Measurements from ENCODE around the gene EPN1.

GRCh38 chr19:55694656-55695491 is 19.8 kb downstream of the EPN1 start:
- TF ChIP-seq ZNF878 (CRISPR knock-in tag; IDR thresholded peaks at IDR 0.05) (no peak), SP1 (IDR thresholded peaks at IDR 0.05) (no peak), SP1 (CRISPR knock-in tag; IDR thresholded peaks at IDR 0.05) (no peak), EZH2 (conservative IDR thresholded peaks at IDR 0.05; ENCODE audit: low read depth, low read length) (no peak), CTCF (CRISPR knock-in tag; IDR thresholded peaks at IDR 0.05) (no peak)
